Stimulated activated effector memory CD8-positive, alpha-beta T cell treated with anti-CD3 and anti-CD28 coated beads, Interleukin-12 subunit alpha, Interleukin-12 subunit beta, amount 100 ng/mL, for 72 hours (primary cell): Measurements from ENCODE around the gene SH2D3A.
A peak's percentile ranks its signal among the peaks of the same experiment; 100 is the strongest.
"Not testable (repeated sequence)": the region's sequence is repeated elsewhere in the genome, so short reads cannot be mapped to it uniquely, and the experiment has no call there.

Source experiments
- ATAC-seq: fragments of 150-1000 bp; cut with Tn5 transposase; 2 replicates; pipeline ENCODE4 v1.10.0; 2021
- DNase-seq, 2 donors: peaks; one replicate each; pipeline ENCODE4 v3.0.0; 2021 to 2022; ENCODE audit warnings: low spot score in 2 of 2
- H3K27ac Mint-ChIP-seq: one replicate; pipeline ENCODE4 v1.8.0; 2022; ENCODE audit warnings: mild to moderate bottlenecking, mixed read lengths
- H3K36me3 Mint-ChIP-seq: one replicate; pipeline ENCODE4 v1.8.0; 2022; ENCODE audit warnings: mild to moderate bottlenecking, mixed read lengths
- H3K4me1 Mint-ChIP-seq: one replicate; pipeline ENCODE4 v1.8.0; 2022; ENCODE audit warnings: mixed read lengths
- H3K4me3 Mint-ChIP-seq: one replicate; pipeline ENCODE4 v1.8.0; 2022; ENCODE audit warnings: mild to moderate bottlenecking, mixed read lengths
- H3K9me3 Mint-ChIP-seq: one replicate; pipeline ENCODE4 v1.8.0; 2022; ENCODE audit warnings: mixed read lengths

The SH2D3A gene

DNA sequence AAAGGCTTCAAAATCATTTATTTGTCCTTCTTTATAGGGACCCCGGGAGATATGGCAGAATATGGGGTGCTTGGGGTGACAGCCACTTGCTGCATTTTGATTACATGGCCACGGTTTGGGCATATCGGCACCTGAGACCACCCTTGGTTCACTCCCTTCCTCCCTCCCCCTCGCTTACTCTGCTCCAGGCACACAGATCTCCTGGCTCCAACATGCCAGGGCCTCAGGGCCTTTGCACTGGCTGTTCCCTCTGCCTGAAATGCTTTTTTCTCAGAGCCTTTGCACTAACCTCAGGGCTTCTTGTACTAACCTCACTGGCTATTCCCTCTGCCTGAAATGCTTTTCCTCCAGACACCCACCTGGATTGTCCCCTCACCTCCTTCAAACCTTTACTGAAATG lies 29.0 kb upstream of the SH2D3A start:
- H3K36me3 Mint-ChIP-seq, result peaks cover 50% of the 10 kb centered on the region

DNA sequence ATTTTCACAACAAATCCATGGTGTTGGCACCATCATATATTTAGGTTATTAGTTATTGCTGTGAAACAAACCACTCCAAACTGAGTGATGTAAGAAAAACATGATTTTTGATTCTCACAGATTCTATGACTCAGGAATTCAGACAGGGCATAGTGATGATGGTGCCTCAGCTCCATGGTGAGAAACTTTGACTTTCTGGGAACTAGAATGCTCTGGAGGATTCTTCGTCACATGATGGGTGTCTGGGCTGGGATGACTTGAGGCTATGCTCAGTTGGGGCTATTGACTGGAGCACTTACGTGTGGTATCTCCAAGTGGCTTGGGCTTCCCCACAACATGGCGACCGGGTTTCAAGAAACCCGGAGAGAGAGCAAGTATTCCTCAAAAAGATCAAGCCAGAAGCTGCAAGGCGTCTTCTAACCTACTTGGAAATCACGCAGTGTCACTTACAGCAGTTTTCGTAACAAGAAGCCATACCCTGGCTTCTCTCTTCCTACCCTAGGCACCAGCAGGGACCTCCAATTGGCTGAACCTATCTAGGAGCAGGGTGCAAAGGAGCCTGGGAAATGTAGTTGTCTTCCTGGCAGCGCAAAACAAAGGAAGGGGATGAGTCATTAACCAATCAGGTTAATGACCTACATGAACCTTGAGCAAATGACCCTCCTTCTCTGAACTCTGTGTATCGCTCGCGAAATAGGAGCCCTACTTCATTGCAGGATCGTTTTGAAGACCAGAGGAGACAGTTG lies 27.6 kb upstream of the SH2D3A start:
- no peak for ATAC-seq
- peaks cover 41% of the 10 kb centered on the region for H3K36me3 Mint-ChIP-seq
- H3K9me3 Mint-ChIP-seq, result peaks cover 4% of the 10 kb centered on the region
- DNase-seq, result no peak
- peaks cover 75% of the 10 kb centered on the region for H3K4me1 Mint-ChIP-seq
- H3K4me3 Mint-ChIP-seq, result no peak overlapping the region
- H3K27ac Mint-ChIP-seq, result peak overlapping the region; percentile 27

More for the DNA sequence above, 29.0 kb upstream of the SH2D3A start:
- no peak overlapping the region for H3K27ac Mint-ChIP-seq
- peaks cover 82% of the 10 kb centered on the region for H3K4me1 Mint-ChIP-seq
- no peak for DNase-seq
- no peak overlapping the region for H3K4me3 Mint-ChIP-seq
- H3K9me3 Mint-ChIP-seq, result peaks cover 4% of the 10 kb centered on the region
- no peak for ATAC-seq

DNA sequence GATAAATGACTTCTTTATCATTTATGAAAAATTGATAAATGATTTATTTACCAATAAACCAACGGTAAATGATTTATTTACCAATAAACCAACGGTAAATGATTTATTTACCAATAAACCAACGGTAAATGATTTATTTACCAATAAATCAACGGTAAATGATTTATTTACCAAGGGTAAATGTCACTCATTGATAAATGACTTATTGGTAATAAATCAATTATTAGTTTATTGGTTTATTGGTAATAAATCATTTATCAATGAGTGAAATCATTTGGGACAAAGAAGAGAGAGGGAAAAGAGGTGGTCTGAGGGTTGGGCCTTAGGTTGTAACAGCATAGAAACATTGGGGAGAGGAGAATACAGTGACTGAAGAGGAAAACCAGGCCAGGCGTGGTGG lies 26.7 kb upstream of the SH2D3A start:
- peaks cover 73% of the 10 kb centered on the region for H3K4me1 Mint-ChIP-seq
- no peak overlapping the region for H3K4me3 Mint-ChIP-seq
- ATAC-seq, result no peak
- H3K9me3 Mint-ChIP-seq, result peaks cover 4% of the 10 kb centered on the region
- DNase-seq, result no peak
- peak overlapping the region; percentile 27 for H3K27ac Mint-ChIP-seq
- H3K36me3 Mint-ChIP-seq, result peaks cover 41% of the 10 kb centered on the region

DNA sequence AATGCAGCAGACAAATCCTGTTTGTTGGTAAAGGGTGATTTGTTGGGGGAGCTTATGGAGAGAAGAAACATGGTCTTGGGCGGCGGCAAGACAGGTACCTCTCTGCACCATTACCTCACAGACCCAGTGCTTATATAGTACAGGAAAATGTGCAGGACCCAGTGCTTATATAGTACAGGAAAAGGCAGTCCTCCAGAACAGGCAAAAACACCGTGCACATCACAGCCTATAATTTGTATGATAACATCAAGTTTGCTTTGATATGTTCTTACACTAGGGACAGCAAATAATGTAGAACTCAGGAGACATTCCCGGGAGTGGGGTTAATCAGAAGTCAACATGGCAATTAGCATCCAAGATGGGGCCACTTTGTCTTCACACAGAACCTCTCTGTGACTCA lies 26.2 kb upstream of the SH2D3A start:
- Mint-ChIP-seq H3K9me3 (peaks cover 4% of the 10 kb centered on the region), H3K27ac (peak overlapping the region; percentile 86), H3K36me3 (peaks cover 44% of the 10 kb centered on the region), H3K4me3 (no peak overlapping the region), H3K4me1 (peaks cover 75% of the 10 kb centered on the region)
- DNase-seq (no peak), ATAC-seq (no peak)

DNA sequence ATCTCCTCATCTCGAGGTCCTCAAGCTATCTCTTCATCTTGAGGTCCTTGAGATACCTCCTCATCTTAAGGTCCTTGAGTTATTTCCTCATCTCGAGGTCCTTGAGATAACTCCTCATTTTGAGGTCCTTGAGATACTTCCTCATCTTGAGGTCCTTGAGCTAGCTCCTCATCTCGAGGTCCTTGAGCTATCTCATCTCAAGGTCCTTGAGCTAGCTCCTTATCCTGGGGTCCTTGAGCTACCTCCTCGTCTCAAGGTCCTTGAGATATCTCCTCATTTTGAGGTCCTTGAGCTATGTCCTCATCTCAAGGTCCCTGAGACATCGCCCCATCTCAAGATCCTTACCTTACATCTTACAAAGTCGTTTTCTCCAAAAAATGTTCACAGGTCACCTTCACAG lies 24.0 kb upstream of the SH2D3A start:
- Mint-ChIP-seq H3K9me3 (peaks cover 4% of the 10 kb centered on the region), H3K4me1 (peaks cover 65% of the 10 kb centered on the region), H3K4me3 (no peak overlapping the region), H3K36me3 (peaks cover 57% of the 10 kb centered on the region), H3K27ac (peak overlapping the region; percentile 86)
- ATAC-seq (no peak), DNase-seq (no peak)

DNA sequence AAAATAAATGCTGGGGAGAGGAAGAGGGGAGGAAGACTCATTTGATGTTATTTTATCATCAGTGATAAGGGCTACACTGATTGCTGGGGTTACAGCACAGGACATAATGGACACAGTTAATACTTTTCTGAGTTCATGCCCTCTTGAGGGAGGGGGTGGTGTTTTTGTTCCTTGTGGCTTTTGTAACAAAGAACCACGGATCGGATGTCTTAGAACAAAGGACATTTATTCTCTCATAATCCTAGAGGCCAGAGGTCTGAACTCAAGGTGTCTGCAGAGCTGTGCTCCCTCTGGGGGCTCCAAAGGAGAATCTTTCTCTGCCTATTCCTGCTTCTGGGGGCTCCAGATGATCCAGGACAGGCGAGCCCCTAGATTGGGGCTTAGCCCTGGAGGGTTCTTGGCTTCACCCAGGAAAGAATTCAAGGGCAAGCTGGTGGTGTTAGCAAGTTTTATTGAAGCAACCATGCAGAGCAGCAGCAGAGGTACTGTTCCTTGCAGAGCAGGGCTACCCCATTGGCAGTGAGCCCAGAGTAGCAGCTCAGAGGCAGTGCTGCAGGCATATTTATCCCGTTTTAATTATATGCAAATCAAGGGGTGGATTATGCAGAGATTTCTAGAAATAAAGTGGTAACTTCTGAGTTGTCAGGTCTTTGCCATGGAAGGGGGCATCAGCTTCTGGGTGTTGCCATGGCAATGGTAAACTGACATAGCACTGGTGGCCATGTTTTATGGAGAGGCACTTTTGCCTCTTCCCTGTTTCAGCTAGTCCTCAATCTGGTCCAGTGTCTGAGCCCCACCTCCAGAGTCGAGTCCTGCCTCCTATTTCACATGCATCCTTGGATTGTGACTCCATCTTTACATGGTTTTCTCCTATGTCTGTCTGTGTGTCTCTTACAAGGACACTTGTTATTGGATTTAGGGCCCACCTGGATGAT lies 23.2 kb upstream of the SH2D3A start:
- Mint-ChIP-seq H3K27ac (peak overlapping the region; percentile 67), H3K4me3 (no peak overlapping the region), H3K9me3 (peaks cover 4% of the 10 kb centered on the region), H3K36me3 (peaks cover 60% of the 10 kb centered on the region), H3K4me1 (peaks cover 63% of the 10 kb centered on the region)
- DNase-seq (no peak), ATAC-seq (no peak)

DNA sequence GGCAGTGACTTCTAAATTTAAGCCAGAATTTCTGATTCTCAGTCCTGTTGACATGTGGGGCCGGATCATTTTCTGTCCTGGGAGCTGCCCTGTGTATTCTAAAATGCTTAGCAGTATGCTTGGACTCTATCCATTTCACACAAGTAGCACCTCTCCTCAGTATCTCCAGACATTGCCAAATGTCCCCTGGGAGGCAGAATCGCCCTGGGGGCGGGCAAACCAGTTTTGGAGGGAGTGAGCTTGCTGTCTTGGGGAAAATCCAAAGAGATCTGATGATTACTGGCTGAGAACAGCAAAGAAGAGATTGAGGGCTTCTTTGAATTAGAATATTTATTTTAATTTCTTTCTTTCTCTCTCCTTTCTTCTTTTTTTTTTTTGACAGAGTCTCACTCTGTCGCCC lies 21.7 kb upstream of the SH2D3A start:
- H3K4me1 Mint-ChIP-seq, result peaks cover 55% of the 10 kb centered on the region
- H3K36me3 Mint-ChIP-seq, result peaks cover 70% of the 10 kb centered on the region
- no peak for DNase-seq
- no peak for ATAC-seq
- H3K27ac Mint-ChIP-seq, result peak overlapping the region; percentile 67
- no peaks in the 10 kb centered on the region for H3K9me3 Mint-ChIP-seq
- H3K4me3 Mint-ChIP-seq, result no peak overlapping the region

DNA sequence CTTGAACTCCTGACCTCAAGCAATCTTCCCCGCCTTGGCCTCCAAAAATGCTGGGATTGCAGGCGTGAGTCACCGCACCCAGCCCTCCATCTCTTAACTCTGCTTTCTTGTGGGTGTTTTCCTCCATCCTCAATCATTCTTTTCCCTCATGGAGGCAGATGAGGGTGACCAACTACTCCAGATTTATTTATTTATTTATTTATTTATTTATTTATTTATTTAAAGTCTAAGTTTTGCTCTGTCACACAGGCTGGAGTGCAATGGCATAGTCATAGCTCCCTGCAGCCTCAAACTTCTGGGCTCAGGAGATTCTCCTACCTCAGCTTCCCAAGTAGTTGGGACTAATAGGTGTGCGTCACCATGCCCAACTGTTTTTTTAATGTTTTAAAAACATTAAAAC lies 20.2 kb upstream of the SH2D3A start:
- no peaks in the 10 kb centered on the region for H3K9me3 Mint-ChIP-seq
- peaks cover 50% of the 10 kb centered on the region for H3K4me1 Mint-ChIP-seq
- H3K36me3 Mint-ChIP-seq, result peaks cover 74% of the 10 kb centered on the region
- H3K4me3 Mint-ChIP-seq, result no peak overlapping the region
- DNase-seq (no peak), ATAC-seq (no peak)
- no peak overlapping the region for H3K27ac Mint-ChIP-seq

DNA sequence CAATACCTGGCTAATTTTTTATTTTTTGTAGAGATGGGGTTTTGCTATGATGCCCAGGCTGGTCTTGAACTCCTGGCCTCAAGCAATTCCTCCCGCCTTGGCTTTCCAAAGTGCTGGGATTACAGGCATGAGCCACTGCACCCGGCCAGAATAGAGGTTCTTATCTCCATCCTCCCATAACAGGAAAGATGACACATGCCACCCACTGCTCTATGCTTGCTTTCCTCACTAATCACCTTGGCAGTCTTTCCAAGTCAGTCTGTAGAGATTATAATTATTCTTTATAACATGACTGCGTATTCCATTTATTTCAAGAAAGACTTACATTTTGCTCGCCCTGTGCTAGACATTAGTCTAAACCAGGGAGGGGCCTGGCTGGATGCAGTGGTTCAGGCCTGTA lies 12.0 kb upstream of the SH2D3A start:
- no peak overlapping the region for H3K4me3 Mint-ChIP-seq
- H3K4me1 Mint-ChIP-seq, result peaks cover 48% of the 10 kb centered on the region
- no peak for ATAC-seq
- H3K36me3 Mint-ChIP-seq, result peaks cover 76% of the 10 kb centered on the region
- no peak for DNase-seq
- peaks cover 3% of the 10 kb centered on the region for H3K9me3 Mint-ChIP-seq
- no peak overlapping the region for H3K27ac Mint-ChIP-seq

DNA sequence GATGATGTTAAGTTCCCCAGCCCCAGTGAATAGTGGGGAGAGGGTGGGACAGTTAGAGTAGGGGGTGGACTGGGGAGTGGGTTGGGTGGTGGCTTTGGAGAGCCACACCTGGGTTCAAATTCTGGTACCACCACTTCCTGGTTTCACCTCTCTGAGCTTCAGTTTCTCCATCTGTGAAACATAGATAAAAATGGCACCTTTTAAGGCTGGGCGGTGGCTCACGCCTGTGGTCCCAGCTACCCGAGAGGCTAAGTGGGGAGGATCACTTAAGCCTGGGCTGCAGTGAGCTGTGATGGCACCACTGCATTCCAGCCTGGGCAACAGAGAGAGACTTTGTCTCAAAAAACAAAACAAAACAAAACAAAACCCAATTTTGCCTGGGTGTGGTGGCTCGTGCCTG lies 11.2 kb upstream of the SH2D3A start:
- H3K36me3 Mint-ChIP-seq, result peaks cover 77% of the 10 kb centered on the region
- no peak overlapping the region for H3K4me3 Mint-ChIP-seq
- ATAC-seq (no peak), DNase-seq (no peak)
- peaks cover 3% of the 10 kb centered on the region for H3K9me3 Mint-ChIP-seq
- peak overlapping the region; percentile 72 for H3K27ac Mint-ChIP-seq
- H3K4me1 Mint-ChIP-seq, result peaks cover 54% of the 10 kb centered on the region

DNA sequence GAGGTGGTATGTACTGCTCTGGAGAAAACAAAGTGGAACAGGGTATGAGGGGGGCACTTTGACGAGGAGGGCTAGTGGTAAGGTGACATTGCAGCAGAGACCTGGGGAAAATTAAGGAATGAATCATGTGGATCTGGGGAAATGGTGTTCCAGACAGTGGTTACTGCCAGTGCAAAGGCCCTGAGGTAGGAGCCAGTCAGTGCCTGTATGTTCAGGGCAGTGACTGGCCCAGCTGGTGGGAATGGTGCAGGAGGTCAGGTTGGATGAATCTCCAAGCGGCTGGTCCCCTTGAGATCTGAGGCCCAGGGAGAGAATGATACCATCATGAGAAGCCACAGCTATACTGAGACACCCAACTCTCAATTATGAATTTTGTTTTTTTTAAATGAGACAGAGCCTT lies 10.2 kb upstream of the SH2D3A start:
- H3K9me3 Mint-ChIP-seq, result peaks cover 3% of the 10 kb centered on the region
- H3K27ac Mint-ChIP-seq, result peak overlapping the region; percentile 72
- peaks cover 70% of the 10 kb centered on the region for H3K36me3 Mint-ChIP-seq
- peaks cover 57% of the 10 kb centered on the region for H3K4me1 Mint-ChIP-seq
- DNase-seq (no peak), ATAC-seq (no peak)
- peak overlapping the region; percentile 2 for H3K4me3 Mint-ChIP-seq

DNA sequence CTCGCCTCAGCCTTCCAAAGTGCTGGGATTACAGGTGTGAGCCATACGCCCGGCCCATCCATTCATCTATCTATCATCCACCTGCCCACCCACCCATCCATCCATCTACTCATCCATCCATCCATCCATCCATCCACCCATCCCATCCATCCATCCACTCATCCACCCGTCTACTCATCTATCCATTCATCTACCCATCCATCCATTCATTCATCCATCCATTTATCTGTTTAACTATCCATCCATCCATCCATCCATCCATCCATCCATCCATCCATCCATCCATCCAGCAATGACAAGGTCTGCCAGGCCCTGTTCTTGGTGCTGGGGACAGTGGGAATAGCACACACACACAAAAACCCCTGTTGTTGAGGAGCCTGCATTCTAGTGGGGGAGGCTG lies 9.8 kb upstream of the SH2D3A start:
- Mint-ChIP-seq H3K4me3 (peak overlapping the region; percentile 2), H3K4me1 (peaks cover 61% of the 10 kb centered on the region), H3K36me3 (peaks cover 69% of the 10 kb centered on the region), H3K9me3 (peaks cover 3% of the 10 kb centered on the region), H3K27ac (peak overlapping the region; percentile 72)
- DNase-seq (no peak), ATAC-seq (no peak)

DNA sequence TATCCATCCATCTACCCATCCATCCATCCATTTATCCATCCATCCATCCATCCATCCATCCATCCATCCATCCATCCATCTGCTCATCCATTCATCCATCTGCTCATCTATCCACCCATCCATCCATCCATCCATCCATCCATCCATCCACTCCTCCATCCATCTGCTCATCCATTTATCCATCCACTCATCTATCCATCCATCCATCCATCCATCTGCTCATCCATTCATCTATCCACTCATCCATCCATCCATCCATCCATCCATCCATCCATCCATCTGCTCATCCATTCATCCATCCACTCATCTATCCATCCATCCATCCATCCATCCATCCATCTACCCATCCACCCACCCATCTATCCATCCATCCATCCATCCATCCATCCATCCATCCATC lies 8.8 kb upstream of the SH2D3A start:
- H3K9me3 Mint-ChIP-seq, H3K27ac Mint-ChIP-seq: not testable (repeated sequence)

DNA sequence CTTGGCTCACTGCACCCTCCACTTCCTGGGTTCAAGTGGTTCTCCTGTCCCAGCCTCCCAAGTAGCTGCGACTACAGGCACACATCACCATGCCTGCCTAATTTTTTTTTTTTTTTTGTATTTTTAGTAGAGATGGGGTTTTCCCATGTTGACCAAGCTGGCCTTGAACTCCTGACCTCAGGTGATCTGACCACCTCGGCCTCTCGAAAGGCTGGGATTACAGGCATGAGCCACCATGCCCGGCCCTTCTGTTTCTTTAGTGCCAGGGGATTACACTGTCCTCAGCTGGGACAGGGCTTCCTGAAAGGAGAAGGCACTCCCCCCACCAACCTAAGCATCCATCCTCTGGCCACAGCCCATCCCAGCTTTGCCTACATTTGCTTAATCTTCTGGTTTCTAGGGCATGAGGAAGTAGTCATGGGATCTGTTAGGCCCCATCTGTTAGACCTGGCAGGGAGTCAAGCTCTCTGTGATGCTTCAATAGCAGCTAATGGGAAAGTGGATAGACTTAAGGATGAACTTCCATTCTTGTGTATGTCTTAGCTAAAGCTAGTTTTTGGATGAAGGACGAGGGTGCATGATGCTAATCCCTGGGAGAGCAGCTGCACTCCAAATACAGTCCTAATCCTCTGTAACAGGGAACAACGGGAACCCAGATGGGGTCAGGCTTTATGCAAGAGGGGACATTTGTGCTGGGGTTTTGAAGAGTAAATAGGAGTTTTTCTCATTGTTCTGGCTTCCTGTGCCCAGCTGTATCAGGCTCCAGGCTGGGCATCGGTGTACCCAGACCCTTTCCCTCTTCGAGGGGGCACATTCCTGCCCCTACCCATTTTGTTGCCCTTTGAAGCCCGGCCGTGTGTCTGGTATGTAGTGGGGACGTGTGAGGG lies 7.8 kb upstream of the SH2D3A start:
- peaks cover 61% of the 10 kb centered on the region for H3K4me1 Mint-ChIP-seq
- H3K27ac Mint-ChIP-seq, result peak overlapping the region; percentile 45
- H3K9me3 Mint-ChIP-seq, result peaks cover 3% of the 10 kb centered on the region
- DNase-seq, result no peak
- no peak for ATAC-seq
- H3K36me3 Mint-ChIP-seq, result peaks cover 50% of the 10 kb centered on the region
- H3K4me3 Mint-ChIP-seq, result peak overlapping the region; percentile 99

More for the DNA sequence above, 8.8 kb upstream of the SH2D3A start:
- not testable (repeated sequence) for ATAC-seq, DNase-seq, H3K4me3 Mint-ChIP-seq
- Mint-ChIP-seq H3K36me3 (peaks cover 59% of the 10 kb centered on the region), H3K4me1 (peaks cover 62% of the 10 kb centered on the region)
